Pancreas (tissue), 10 donors: ENCODE results near the gene LZTR1. TPM values are rescaled to one million over a fixed set of nuclear protein-coding genes. Genes with fewer than 3 reads are reported as not detected.
"Not testable (repeated sequence)": the region's sequence is repeated elsewhere in the genome, so short reads cannot be mapped to it uniquely, and the experiment has no call there.

Experiments used
- ATAC-seq, 4 donors: fragments of 200-7000 bp; cut with Tn5 transposase; one replicate each; pipeline versions ENCODE4 v1.8.0 to v1.9.1; 2020; ENCODE audit warnings: mild to moderate bottlenecking in 4 of 4, moderate library complexity in 4 of 4
- DNase-seq, 6 donors: peaks; one replicate each; pipeline ENCODE4 v3.0.0-alpha.2; 2020
- FAIRE-seq: peaks from 2 replicates; lab custom pipeline; 2012; peaks lifted over from hg19 to GRCh38; lab: Jason Lieb, UNC
- H3K27ac ChIP-seq, 4 donors: fragments of 200-600 bp; sonication (generic); 1 replicate in 3 of 4; 2 replicates in 1 of 4; pipeline versions ENCODE4 v1.5.0 to v1.8.0; 2020
- H3K27me3 ChIP-seq, 4 donors: fragments of 200-600 bp; one replicate each; pipeline ENCODE4 v1.8.0; 2021
- H3K36me3 ChIP-seq, 3 donors: fragments of 200-600 bp; sonication (generic) in 1 of 3; one replicate each; pipeline versions ENCODE4 v1.5.0 to v1.8.0; 2020 to 2021
- H3K4me1 ChIP-seq, 3 donors: fragments of 200-600 bp; one replicate each; pipeline ENCODE4 v1.8.0; 2021
- H3K4me3 ChIP-seq, 4 donors: fragments of 200-600 bp; sonication (generic) in 2 of 4; one replicate each; pipeline versions ENCODE4 v1.5.0 to v1.8.0; 2020 to 2021
- H3K9me3 ChIP-seq, 4 donors: fragments of 200-600 bp; one replicate each; pipeline ENCODE4 v1.8.0; 2021
- WGBS, 2 donors: extraction: QIAGEN DNeasy Blood & Tissue Kit; methylation state at CpG; one replicate each; pipeline ENCODE4 v1.1.7; 2013; 5-methylcytosine and 5-hydroxymethylcytosine counted together
- intact Hi-C, 3 donors: fragments of 100-400 bp; cut with DNase I; formaldehyde crosslinking; loops; one replicate each; pipeline versions ENCODE4 v1.11.1 to v1.14.2; 2022
- polyA plus RNA-seq, 2 donors: library from polyadenylated mRNA; stranded (reverse); fragments of 200-250 nt; gene quantifications; one replicate each; pipeline ENCODE4 v1.2.3, GENCODE V29; 2013
- total RNA-seq, 6 donors: library from RNA; stranded (reverse); fragmentation: NEBNext Ultra II Directional in 4 of 6; extraction: Animal tissue kit (Norgen Biotek cat#: 25700) in 4 of 6; gene quantifications; one replicate each; pipeline versions ENCODE4 v1.2.1 to v1.2.4, GENCODE V29; 2021 to 2023
- TF ChIP-seq, protein P1 (sequence below), 4 donors: fragments of 200-600 bp; sonication (generic) in 3 of 4; IDR thresholded peaks; one replicate each; pipeline versions ENCODE4 v1.5.0 to v1.8.0; 2021; ENCODE audit warnings: antibody characterized with exemption in 4 of 4
- donor health status: healthy with polysubstance abuse.
- donor health status: DM: no; HTN: no; CAD: no; lungs with moderate emphysema.
- donor health status: DM: no; HTN: no; CAD: no.
- donor health status: control.
- donor health status: control.
- donor health status: Bipolar disorder and iron deficiency.
- donor health status: DM: yes; HTN: yes; CAD: no.
- donor health status: DM: no; HTN: no; CAD: no.
- donor health status: DM: no; HTN: no; CAD: no.
- donor health status: DM: yes; HTN: yes; CAD: no.

Gene LZTR1
- total and polyA plus RNA-seq, 8 donors: 15.0 to 56.2 (median 22.5) TPM

DNA sequence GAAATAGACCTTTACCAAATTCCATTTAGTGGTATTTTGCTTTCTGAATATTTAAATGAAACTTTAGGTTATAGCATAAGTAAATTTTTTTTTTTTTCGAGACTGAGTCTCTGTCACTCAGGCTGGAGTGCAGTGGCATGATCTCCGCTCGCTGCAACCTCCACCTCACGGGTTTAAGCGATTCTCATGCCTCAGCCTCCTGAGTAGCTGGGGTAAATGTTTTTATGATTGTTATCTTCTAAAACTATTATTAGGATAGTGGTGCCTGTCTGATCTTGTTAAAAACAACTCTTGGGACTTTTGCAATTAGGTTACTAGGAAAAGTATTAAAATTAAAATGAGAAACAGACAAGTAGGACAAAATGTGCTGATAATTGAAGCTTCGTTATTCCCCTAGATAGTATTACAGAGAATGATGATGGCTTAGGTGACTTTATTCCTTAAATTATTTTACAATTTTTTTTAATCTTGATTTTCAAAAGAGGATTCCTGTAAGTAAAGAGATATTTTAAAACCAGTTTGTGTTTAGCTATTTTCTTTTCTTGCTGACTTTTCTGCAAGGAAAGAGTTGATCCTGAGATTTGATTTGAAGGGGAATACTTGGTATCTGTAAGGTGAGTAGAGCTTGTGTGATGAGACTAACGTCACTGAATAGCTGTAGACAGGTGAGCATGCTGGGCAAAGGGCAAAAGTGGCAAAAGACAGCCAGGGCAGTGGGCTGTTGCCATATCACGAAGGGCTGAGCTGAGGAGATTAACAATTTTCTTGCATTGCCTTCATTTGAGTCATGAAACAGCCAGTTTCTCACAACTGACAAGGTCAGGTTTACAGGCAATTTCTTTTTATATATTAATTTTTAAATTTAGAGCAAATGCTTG, 44.1 kb upstream of the LZTR1 start:
- peaks cover 25 to 37% (median 25%) of the 10 kb centered on the region in 3 donors for H3K4me1 ChIP-seq
- intact Hi-C loops: no loop called here
- no peak overlapping the region for H3K4me3 ChIP-seq
- peak in 2 of 4 donors; percentile 10 to 13 for ATAC-seq
- peaks cover 0 to 11% (median 6%) of the 10 kb centered on the region in 3 donors for H3K36me3 ChIP-seq
- H3K27me3 ChIP-seq: no peaks in the 10 kb centered on the region
- DNase-seq: peak in 1 of 6 donors; percentile 12
- H3K27ac ChIP-seq: no peak overlapping the region
- TF ChIP-seq, protein P1, sequence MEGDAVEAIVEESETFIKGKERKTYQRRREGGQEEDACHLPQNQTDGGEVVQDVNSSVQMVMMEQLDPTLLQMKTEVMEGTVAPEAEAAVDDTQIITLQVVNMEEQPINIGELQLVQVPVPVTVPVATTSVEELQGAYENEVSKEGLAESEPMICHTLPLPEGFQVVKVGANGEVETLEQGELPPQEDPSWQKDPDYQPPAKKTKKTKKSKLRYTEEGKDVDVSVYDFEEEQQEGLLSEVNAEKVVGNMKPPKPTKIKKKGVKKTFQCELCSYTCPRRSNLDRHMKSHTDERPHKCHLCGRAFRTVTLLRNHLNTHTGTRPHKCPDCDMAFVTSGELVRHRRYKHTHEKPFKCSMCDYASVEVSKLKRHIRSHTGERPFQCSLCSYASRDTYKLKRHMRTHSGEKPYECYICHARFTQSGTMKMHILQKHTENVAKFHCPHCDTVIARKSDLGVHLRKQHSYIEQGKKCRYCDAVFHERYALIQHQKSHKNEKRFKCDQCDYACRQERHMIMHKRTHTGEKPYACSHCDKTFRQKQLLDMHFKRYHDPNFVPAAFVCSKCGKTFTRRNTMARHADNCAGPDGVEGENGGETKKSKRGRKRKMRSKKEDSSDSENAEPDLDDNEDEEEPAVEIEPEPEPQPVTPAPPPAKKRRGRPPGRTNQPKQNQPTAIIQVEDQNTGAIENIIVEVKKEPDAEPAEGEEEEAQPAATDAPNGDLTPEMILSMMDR (IDR thresholded peaks at IDR 0.05): no peak
- 58 to 61% methylated on average over 8 of the region's 8 CpGs for WGBS, 2 donors
- FAIRE-seq: no peak
- H3K9me3 ChIP-seq: no peaks in the 10 kb centered on the region

DNA sequence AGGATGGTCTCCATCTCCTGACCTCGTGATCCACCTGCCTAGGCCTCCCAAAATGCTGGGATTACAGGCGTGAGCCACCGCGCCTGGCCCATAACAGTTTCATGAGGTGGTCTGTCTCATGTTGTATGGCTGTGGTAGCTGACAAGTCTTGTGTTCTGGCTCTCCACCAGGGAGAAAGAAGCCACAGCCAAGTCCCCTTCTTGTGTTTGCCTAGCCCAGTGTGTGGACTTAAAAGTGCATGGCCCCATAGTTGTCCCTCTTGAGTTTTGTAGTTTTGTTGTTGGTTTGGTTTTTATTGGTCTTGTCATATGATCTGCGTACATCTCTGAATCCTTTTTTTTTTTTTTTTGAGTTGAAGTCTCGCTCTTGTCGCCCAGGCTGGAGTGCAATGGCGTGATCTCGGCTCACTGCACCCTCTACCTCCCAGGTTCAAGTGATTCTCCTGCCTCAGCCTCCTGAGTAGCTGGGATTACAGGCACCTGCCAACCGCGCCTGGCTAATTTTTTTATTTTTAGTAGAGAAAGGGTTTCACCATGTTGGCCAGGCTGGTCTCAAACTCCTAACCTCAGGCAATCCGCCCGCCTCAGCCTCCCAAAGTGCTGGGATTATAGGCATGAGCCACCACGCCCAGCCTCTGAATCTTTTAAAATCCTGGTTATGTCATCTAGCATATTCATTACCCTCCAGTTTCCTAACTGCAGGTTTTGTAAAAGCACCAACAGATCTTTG, 42.5 kb upstream of the LZTR1 start:
- intact Hi-C loops, H3K27ac ChIP-seq, H3K27me3 ChIP-seq, H3K36me3 ChIP-seq, FAIRE-seq, H3K9me3 ChIP-seq, ATAC-seq, H3K4me3 ChIP-seq: not testable (repeated sequence)
- WGBS, 2 donors: 94 to 96% methylated on average over 14 of the region's 14 CpGs
- H3K4me1 ChIP-seq: peaks cover 25 to 37% (median 25%) of the 10 kb centered on the region in 3 donors
- peak in 2 of 6 donors; percentile 9 to 27 for DNase-seq

DNA sequence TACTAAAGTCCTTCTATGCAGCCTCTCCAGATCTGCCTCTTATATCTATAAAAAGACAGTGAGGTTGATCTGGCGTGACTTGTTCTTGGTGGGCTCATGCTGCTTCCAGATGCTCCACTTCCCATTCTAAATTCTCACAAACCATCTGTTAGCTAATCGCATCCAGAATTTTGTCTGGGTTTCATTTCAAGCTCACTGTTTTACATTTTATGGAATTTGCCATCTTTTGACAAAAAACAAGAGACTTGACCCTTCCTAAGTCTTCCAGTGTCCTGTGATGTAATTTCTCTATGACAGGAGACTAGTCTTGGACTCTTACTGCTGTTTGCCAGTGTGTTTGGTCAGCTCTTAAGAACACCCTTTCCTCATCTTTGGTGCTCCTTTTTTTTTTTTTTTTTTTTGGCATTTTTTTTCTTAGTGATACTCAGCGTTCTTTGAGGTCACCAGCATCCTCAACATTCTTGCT, 41.9 kb upstream of the LZTR1 start:
- DNase-seq (no peak), ATAC-seq (no peak), FAIRE-seq (no peak)
- 60 to 69% methylated on average over 3 of the region's 3 CpGs for WGBS, 2 donors
- H3K27me3 ChIP-seq: no peaks in the 10 kb centered on the region
- no peaks in the 10 kb centered on the region for H3K9me3 ChIP-seq
- peaks cover 25 to 37% (median 25%) of the 10 kb centered on the region in 3 donors for H3K4me1 ChIP-seq
- H3K4me3 ChIP-seq: no peak overlapping the region
- TF ChIP-seq, protein P1 (IDR thresholded peaks at IDR 0.05): no peak
- intact Hi-C loops: no loop called here
- peaks cover 0 to 2% (median 0%) of the 10 kb centered on the region in 3 donors for H3K36me3 ChIP-seq
- H3K27ac ChIP-seq: no peak overlapping the region

DNA sequence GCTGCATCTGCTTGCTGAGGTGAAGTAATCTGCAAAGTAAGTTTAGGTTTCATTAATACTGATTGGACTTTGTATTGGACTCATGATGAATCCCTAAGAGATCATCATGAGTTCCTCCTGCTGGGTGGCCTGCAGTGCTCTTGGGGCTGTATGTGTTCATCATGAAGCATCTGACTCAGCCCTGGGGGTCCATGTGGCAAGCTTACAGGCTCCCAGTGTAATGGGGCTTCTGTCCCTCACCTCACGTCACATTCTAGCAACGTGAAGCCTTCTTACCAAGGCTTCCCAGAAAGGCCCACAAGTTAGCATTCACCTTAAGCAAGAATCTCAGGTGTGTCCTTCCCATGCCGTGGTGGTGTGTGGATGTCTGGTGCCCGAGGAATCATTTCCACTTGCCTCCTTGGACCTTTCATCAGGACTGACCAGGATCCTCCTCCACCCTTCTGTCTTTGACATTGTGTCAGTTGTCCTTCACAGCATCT, 41.2 kb upstream of the LZTR1 start:
- H3K36me3 ChIP-seq: no peaks in the 10 kb centered on the region
- no peaks in the 10 kb centered on the region for H3K27me3 ChIP-seq
- no peak for FAIRE-seq
- DNase-seq: peak in 1 of 6 donors; percentile 33
- intact Hi-C loops: no loop called here
- no peak overlapping the region for H3K27ac ChIP-seq
- 51 to 56% methylated on average over 4 of the region's 4 CpGs for WGBS, 2 donors
- peaks cover 25 to 40% (median 25%) of the 10 kb centered on the region in 3 donors for H3K4me1 ChIP-seq
- ATAC-seq: no peak
- TF ChIP-seq, protein P1 (IDR thresholded peaks at IDR 0.05): no peak
- no peaks in the 10 kb centered on the region for H3K9me3 ChIP-seq
- no peak overlapping the region for H3K4me3 ChIP-seq

DNA sequence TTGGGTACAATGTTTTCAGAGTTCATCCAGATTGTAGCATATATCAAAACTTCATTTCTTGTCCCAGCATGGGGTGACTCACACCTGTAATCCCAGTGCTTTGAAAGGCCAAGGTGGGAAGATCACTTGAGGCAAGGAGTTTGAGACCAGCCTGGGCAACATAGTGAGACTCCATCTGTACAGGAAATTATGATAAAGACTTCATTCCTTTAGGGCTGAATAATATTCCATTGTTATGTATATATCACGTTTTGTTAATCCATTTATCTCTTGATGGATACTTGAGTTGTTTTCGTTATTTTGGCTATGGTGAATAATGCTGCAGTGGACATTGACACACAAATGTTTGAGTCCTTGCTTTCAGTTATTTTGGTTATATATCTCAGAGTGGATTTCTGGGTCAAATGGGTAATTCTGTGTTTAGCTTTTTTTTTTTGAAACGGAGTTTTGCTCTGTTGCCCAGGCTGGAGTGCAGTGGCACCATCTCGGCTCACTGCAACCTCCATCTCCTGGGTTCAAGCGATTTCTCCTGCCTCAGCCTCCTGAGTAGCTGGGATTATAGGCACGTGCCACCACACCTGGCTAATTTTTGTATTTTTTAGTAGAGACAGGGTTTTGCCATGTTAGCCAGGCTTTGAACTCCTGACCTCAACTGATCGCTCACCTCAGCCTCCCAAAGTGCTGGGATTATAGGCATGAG, 39.7 kb upstream of the LZTR1 start:
- H3K36me3 ChIP-seq, H3K9me3 ChIP-seq, H3K4me3 ChIP-seq, H3K27ac ChIP-seq, ATAC-seq, FAIRE-seq, H3K27me3 ChIP-seq, intact Hi-C loops: not testable (repeated sequence)
- DNase-seq: peak in 1 of 6 donors; percentile 8
- peaks cover 14 to 30% (median 15%) of the 10 kb centered on the region in 3 donors for H3K4me1 ChIP-seq
- 84 to 86% methylated on average over 7 of the region's 7 CpGs for WGBS, 2 donors
